Pons (tissue), 1 donor: ENCODE measurements around the gene PCSK5.
A peak's percentile ranks its signal among the peaks of the same experiment; 100 is the strongest.
"Not testable (repeated sequence)": the region's sequence is repeated elsewhere in the genome, so short reads cannot be mapped to it uniquely, and the experiment has no call there.

Experiments used
- DNase-seq: peaks from one replicate; pipeline ENCODE4 v3.0.0-alpha.2; 2016; ENCODE audit warnings: low spot score

The PCSK5 gene

DNA sequence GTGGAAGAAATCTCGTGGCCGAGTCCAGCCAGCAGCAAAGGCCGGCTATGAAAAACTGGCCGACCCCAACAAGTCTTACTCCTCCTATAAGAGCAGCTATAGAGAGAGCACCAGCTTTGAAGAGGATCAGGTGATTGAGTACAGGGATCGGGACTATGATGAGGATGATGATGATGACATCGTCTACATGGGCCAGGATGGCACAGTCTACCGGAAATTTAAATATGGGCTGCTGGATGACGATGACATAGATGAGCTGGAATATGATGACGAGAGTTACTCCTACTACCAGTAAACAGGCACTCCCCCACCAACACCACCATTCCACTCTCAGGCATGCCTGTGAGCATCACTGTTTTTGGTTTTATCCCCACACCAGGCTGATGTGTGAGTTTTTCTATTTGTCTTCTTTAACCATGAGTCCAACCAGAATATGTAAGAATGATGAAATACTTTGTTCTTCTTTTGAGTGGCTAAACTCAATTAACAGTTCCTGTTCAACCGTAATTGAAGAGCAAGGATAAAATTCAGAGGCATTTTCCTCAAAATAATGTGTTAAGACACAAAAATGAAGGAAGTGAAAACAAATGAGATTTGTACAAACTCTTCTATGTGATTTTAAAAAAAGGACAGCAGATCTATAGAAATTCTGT, 468.3 kb downstream of the PCSK5 start:
- no peak for DNase-seq

- DNase-seq: no peak
Observed at GRCh38 chr9:76359365-76359764, 468.9 kb downstream of the PCSK5 start.

DNA sequence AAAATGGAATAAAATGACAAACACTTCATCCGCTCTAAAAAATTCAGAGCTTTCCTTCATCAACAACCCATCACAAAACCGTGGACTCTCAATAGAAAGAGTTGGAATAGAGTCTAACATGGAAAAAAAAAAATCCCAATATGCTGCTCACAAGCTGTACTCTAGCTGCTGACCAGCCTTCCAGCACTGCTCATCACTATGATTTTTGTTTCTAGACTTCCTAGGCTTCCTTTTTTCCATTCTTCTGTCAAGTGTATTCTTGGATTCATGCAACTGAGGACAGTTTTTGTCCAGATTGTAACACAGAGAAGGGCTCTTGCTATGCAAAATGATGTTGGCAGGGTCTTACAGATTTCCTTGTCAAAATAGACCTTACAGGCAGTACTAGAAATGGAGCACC, 469.3 kb downstream of the PCSK5 start:
- no peak for DNase-seq

DNA sequence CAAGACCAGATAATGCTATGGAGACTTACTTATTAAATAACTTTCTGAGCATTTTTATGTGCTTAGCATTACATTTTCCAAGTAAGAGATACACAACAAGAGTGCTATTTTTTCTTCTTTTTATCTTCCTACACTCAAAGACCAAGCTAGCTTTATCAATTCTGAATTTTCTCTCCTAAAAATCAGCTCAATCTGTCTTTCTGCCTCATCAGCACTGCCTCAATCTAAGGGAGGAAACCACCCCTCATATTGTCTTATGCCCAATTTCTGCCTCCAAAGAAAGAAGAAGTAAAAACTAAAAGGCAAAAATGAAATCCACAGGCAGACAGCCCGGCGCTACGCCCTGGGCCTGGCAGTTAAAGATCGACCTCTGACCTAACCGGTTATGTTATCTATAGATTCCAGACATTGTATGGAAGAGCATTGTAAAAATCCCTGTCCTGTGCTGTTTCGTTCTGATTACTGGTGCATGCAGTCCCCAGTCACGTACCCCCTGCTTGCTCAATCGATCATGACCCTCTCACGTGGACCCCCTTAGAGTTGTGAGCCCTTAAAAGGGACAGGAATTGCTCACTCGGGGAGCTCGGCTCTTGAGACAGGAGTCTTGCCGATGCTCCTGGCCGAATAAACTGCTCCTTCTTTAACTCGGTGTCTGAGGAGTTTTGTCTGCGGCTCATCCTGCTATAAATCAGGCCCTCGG, 472.0 kb downstream of the PCSK5 start:
- DNase-seq: not testable (repeated sequence)

DNA sequence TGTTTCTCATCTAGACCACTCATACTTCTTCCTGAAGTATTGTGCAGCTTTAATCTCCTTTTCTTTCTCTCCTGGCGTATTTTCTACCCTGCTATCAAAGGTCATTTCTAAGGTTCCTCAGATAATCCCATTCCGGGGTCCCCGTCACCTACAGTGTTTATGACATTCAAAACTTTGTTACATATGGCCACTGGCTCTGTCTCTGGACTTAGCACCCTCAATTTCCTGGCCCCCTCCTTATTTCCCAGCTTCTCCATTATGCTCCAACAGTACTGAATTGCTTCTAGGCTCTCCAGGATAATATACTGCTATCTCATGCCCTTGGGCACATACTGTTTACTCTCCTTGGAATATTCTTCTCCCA, 472.5 kb downstream of the PCSK5 start:
- no peak for DNase-seq

DNA sequence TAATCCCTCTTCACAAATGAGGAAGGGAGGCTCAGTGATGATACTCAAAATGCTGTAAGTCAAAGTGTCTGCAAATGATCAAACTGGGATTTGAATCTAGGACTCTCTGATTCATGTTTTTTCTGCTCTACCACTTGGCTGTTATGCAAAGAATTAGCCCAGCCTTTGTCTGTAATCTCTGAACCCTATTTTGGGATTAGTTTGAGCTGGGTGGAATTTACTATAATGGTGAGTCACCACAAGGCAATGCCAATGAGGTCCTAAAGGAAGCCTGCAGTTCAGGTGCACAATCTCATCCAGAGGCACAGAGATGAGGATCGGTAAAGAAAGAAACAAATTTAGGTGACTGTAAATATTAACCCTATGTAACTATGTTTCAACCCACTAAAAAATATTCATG, 474.6 kb downstream of the PCSK5 start:
- DNase-seq: no peak

DNA sequence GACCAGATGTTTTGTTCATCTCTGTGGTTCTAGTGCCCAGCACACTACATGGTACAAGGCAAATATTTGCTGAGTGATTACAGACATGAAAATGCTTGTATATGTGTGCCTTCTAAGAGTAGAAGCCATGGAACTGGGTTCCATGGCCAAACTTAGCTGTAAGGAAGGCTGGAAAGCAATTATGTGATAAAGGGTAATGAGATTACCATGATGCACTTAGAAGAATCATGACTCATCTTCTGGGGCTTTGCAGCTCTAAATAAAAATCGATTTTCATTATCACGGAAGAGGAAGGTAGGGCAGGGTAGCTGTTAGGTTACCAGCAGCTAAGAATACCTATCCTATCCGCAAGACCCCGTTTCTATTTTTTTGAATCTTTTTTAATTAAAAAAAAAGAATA, 475.8 kb downstream of the PCSK5 start:
- DNase-seq: no peak

DNA sequence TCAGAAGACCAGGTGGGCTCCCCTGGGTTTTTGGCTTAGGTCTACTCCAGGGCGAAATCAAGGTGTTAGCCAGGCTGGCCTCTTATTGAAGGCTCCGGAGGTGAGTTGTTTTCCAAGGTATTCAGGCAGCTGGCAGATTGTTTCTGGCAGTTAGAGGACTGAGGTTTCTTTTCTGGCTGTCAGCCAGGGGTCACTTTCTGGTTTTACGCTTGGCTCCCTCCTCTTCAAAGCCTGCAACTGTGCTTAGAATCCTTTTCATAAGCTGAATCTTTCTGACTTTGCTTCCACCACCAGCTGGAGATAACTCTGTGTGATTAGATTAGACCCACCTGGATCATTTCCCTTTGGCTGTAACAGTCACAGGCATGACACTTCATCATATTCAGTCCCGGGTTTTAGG, 479.1 kb downstream of the PCSK5 start:
- DNase-seq: no peak

DNA sequence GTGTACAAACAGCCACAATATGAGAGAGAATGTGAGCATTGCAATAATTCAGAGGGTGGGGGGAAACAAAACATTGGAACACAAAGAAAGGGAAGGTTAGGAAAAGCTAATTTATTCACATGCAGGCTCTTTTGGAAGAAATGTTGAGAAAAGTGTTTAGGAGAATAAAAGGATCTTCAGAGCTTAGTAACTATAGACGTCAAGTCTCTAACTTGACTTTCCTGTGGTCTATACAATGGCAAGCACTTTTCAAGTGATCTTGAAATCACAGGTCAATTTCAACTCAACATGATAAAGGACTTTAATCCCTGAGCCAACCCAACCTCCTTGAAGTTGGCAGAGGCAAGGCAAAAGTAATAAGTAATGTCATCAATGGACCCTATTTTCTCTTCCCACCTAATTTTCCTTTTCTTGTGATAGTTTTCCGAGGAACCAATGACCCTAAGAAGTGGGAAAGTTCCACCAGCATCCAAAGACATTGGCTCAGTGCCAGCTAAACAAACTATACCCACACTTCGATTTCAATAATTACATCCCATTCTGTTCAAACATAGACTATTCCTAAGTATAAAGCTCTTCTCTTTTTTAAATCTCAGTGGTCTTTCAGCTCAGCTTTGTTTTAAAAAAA, 480.0 kb downstream of the PCSK5 start:
- DNase-seq: no peak

DNA sequence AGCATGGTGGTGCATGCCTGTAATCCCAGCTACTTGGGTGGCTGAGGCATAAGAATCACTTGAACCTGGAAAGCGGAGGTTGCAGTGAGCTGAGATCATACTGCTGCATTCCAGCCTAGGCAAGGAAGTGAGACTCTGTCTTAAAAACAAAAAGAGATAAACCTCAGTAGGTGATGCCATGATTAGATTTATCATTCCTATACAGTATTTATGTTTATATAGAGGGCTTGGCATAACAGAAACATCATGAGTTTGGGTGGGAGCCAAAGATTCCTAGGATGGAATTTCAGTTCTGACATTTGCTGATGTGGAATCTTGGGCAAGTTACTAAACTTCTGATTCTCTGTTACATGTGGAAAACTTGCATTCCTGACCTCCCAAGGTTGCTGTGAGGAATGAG, 481.4 kb downstream of the PCSK5 start:
- no peak for DNase-seq

GRCh38 chr9:76372336-76372735, 481.9 kb downstream of the PCSK5 start:
- DNase-seq: no peak

DNA sequence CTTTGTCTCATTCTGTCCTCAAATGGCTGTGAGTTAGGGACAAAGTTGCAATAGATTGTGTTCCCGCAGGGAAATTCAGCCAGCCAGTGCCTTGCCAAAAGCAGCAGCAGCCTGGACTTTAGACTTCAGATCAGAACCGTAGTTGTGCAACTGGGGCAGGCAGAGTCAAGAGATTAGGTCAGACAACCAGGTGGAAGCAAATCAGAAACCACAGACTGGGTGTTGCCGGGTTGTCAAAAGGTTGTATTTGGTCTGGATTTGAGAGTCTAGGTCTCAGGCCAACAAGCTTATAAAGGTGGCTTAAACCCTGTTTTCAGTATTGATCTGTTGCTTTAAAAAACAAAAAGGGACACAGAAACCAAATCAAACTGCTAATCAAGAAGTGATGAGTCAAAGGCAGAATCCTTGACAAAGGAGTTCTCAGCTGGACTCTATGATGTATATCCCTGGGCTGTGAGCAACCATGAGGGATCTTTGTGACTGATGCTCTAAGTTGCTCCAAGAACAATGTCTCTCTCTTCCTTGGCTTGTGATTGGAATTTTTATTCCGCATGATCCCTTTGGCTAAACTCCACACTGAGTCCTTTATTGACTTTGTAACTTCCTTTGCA, 482.8 kb downstream of the PCSK5 start:
- peak; percentile 26 for DNase-seq

GRCh38 chr9:76373784-76374474, 483.5 kb downstream of the PCSK5 start:
- no peak for DNase-seq

DNA sequence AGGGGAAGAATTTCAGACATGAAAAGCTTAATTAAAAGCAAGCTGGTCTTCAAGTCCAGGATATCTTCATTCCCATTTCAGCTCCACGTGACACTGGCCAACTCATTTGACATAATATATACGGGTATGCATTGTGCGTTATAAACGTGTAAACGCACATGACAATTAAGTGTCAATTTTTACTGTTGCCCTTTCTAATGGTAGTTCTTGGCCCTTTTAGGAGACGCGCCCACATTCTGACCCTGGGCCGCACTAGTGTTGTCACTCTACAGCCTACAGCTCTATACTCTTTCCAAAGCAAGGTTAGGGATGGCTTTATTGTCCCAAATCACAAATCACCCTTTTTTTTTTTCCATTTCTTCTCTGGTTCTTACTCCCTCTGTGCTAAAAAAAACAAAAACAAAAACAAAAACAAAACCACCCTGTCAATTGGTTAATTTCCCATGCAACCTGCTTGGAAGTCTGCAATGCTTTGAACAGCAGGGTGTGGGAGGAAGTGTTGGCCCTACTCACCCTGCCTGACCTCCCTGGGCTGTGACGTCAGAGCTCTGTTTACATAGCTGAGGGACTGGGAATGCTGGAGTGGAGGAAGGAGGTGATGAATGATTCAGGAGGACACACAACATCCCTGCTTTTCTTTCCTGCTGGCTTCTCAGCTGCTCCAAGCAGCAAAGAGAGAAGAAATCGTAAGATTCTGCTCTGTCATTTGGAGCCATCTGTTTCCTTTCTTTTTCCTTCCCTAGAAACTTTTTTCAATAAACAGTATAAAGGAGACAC, 484.5 kb downstream of the PCSK5 start:
- peak; percentile 48 for DNase-seq

- no peak for DNase-seq
Observed at GRCh38 chr9:76377791-76378190, 487.3 kb downstream of the PCSK5 start.

DNA sequence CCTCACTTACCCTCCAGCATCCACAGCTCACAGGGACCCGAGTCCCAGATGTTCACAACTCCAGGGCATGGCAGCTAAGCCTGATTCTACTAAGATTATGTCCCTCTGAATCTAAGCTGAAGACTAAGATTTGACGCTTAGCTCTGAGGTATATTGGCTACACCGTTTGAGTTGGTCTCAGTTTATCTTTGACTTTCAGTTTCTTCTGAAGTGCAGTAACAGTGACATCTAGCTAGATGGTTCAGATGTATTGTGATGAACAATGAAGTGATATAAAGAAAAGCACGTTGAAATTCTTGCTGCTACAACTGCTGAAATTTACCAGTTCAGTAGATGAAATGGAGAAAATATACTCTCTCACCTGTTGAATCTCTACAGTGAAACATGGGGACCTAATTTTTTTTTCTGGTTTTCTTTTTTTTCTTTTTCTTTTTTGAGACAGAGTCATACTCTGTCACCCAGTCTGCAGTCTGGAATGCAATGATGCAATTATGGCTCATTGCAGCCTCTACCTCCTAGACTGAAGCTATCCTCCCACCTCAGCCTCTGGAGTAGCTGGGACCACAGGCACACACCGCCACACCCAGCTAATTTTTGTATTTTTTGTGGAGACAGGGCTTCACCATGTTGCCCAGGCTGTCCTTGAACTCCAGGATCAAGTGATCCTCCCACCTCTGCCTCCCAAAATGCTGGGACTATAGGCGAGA, 488.0 kb downstream of the PCSK5 start:
- no peak for DNase-seq

DNA sequence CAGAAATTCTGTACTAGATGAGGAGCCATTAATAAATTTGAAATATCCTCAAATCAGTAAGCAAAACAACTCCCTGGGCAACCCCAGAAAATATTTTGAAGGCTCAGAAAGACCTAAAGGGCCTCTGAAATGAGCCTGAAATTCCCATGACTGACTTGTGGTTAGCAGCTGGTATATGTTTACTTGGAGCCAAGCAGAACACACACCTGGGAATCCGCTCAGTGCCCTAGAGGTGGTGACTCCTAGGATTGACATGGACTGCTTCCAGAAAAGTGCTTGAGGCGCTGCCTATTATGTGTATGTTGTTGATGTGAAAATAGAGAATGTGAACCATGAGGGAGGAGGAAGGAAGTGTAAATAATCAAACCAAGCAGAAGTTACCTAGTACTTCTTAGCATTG, 489.0 kb downstream of the PCSK5 start:
- no peak for DNase-seq

GRCh38 chr9:76390656-76391055, 500.2 kb downstream of the PCSK5 start:
- no peak for DNase-seq

GRCh38 chr9:76394195-76394959, 503.9 kb downstream of the PCSK5 start, which contains the start of gene RFK:
RFK (minus strand) TSS chr9:76394426; CDS start chr9:76394171, 255 bp downstream.
- peak; percentile 85 for DNase-seq

DNA sequence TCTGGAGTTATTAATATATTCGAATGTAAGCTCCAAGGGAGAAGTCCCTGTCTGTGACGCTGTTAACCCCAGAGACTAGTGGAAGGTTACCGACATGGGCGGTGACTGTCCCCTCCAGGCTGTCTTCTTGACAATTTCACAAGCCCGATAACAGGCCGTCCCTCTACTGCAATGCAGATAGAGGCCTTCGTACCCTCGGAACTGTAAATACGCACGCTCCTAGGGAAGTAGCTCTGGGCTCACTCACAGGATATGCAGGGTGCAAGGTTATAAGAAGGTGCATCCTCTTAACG, 504.4 kb downstream of the PCSK5 start:
- peak; percentile 78 for DNase-seq
